ENCODE measurements around the gene COQ10B. TPM values are rescaled to one million over a fixed set of nuclear protein-coding genes. Genes with fewer than 3 reads are reported as not detected.

COQ10B gene
- total RNA-seq, 2 donors from 2014 or later: 15.5 to 38.5 TPM

DNA sequence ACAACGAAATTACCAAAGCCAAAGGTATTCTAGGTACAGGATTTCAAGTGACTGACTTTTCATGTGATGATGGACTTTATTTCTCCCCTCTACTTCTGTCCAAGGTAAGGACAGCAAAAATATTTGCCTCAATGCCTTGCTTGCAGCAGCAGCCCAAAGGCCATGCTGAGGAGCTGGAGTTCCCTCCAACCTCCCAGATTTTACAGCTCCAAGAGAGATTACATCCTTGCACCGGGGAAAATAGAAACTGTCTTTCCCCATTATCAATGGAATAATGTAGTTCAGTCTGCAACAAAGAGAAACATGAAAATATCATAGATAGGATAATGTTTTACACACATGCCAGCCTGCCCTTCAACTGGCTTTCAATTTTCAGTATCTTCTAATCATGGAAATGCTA lies 32.8 kb downstream of the COQ10B start:
- Histone ChIP-seq H3K36me3 (peaks cover 9% of the 10 kb centered on the region), H3K9me3 (no peaks in the 10 kb centered on the region), H3K27me3 (no peaks in the 10 kb centered on the region), H3K4me1 (no peaks in the 10 kb centered on the region), H3K9ac (ENCODE audit: low read depth in 2 of 2, low read length in 2 of 2) (no peak overlapping the region), H3K4me3 (no peak overlapping the region), H3K27ac (no peak overlapping the region)
- TF ChIP-seq, protein P1, sequence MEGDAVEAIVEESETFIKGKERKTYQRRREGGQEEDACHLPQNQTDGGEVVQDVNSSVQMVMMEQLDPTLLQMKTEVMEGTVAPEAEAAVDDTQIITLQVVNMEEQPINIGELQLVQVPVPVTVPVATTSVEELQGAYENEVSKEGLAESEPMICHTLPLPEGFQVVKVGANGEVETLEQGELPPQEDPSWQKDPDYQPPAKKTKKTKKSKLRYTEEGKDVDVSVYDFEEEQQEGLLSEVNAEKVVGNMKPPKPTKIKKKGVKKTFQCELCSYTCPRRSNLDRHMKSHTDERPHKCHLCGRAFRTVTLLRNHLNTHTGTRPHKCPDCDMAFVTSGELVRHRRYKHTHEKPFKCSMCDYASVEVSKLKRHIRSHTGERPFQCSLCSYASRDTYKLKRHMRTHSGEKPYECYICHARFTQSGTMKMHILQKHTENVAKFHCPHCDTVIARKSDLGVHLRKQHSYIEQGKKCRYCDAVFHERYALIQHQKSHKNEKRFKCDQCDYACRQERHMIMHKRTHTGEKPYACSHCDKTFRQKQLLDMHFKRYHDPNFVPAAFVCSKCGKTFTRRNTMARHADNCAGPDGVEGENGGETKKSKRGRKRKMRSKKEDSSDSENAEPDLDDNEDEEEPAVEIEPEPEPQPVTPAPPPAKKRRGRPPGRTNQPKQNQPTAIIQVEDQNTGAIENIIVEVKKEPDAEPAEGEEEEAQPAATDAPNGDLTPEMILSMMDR (IDR thresholded peaks at IDR 0.05): no peak
- no peak for DNase-seq
- intact Hi-C loops (cut with DNase I): loop anchor here (5.0 kb wide), 1 partner anchor 74 kb away; no protein-coding TSS in a partner anchor

DNA sequence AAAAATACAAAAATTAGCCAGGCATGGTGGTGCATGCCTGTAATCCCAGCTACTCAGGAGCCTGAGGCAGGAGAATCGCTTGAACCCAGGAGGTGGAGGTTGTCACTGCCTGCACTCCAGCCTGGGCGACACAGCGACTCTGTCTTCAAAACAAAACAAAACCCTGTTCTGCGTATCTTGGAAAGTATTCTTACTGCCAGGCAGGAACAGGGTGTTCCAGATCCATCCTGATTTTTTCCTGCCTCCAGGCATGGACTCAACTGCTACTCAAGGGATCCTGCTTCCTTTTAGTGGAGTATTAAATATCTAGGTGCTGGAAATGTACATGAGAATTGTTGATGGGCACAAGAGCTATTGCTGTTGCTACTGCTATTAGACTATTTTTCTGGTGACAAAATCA lies 34.0 kb downstream of the COQ10B start:
- Histone ChIP-seq H3K36me3 (peaks cover 20% of the 10 kb centered on the region), H3K9me3 (no peaks in the 10 kb centered on the region), H3K4me1 (no peaks in the 10 kb centered on the region), H3K27ac (no peak overlapping the region), H3K27me3 (no peaks in the 10 kb centered on the region), H3K4me3 (no peak overlapping the region), H3K9ac (ENCODE audit: low read depth in 2 of 2, low read length in 2 of 2) (no peak overlapping the region)
- DNase-seq: no peak
- TF ChIP-seq, protein P1 (IDR thresholded peaks at IDR 0.05): no peak
- intact Hi-C loops (cut with DNase I): loop anchor here (5.0 kb wide), 1 partner anchor 75 kb away; no protein-coding TSS in a partner anchor

DNA sequence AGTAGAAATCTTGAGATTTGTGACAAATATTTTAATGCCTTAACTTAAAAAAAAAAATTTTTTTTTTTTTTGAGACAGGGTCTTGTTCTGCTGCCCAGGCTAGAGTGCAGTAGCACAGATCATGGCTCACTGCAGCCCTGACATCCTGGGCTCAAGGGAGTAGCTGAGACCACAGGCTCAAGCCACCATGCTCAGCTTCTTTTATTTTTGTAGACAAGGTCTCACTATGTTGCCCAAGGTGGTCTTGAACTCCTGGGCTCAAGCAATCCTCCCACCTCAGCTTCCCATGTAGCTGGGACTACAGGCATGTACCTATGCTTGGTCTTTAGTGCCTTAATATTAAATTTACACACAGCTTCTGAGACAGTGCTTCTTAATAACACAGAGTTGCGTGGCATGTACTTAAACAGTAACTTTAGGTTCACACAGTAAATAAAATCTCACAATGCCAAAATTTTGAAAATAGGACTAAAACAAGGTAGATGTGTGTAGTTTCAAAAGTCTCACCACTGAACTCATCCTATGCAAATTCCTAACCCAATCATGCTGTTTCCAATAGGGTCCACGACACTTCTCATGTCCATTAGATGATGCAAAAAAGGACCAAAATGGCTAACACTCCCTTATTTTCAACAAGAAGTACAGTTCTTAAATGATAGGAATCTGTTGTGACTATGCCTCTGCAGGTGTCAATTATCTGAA lies 42.2 kb downstream of the COQ10B start:
- peaks cover 6% of the 10 kb centered on the region for H3K4me1 ChIP-seq
- no peak overlapping the region for H3K4me3 ChIP-seq
- no peak overlapping the region for H3K27ac ChIP-seq
- no peak overlapping the region for H3K9ac ChIP-seq (ENCODE audit: low read depth in 2 of 2, low read length in 2 of 2)
- TF ChIP-seq, protein P1 (IDR thresholded peaks at IDR 0.05): no peak
- intact Hi-C loops (cut with DNase I): no loop called here
- no peak for DNase-seq
- peaks cover 17% of the 10 kb centered on the region for H3K36me3 ChIP-seq
- no peaks in the 10 kb centered on the region for H3K9me3 ChIP-seq
- no peaks in the 10 kb centered on the region for H3K27me3 ChIP-seq

- no peak overlapping the region for H3K27ac ChIP-seq
These were observed 43.3 kb downstream of the COQ10B start for GRCh38 chr2:197496695-197497094.

DNA sequence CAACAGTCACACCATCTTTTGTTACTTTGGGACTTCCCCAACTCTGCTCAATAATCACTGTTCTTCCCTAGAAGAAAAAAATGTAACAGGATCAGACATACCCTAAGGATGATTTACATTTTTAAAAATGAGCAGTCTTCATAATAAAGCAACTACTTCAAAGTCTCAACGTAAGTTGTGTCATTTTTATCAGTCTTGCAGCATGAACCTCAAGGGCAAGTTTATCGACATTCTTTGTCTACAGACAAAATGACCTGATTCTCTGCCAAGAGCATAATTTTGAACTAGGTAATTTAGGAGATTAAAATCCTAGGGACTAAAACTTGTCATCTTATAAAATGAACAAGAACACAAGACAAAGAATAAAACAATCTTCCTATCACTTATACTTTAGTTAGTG lies 44.0 kb downstream of the COQ10B start:
- H3K27me3 ChIP-seq: no peaks in the 10 kb centered on the region
- H3K4me1 ChIP-seq: peaks cover 10% of the 10 kb centered on the region
- TF ChIP-seq, protein P1 (IDR thresholded peaks at IDR 0.05): no peak
- no peaks in the 10 kb centered on the region for H3K9me3 ChIP-seq
- no peak overlapping the region for H3K9ac ChIP-seq (ENCODE audit: low read depth in 2 of 2, low read length in 2 of 2)
- H3K4me3 ChIP-seq: no peak overlapping the region
- no peak overlapping the region for H3K27ac ChIP-seq
- intact Hi-C loops (cut with DNase I): no loop called here
- peaks cover 3% of the 10 kb centered on the region for H3K36me3 ChIP-seq
- no peak for DNase-seq

More at GRCh38 chr2:197496695-197497094, 43.3 kb downstream of the COQ10B start:
- no peak overlapping the region for H3K9ac ChIP-seq (ENCODE audit: low read depth in 2 of 2, low read length in 2 of 2)
- TF ChIP-seq, protein P1 (IDR thresholded peaks at IDR 0.05): no peak
- H3K4me1 ChIP-seq: peaks cover 6% of the 10 kb centered on the region
- intact Hi-C loops (cut with DNase I): no loop called here
- no peak overlapping the region for H3K4me3 ChIP-seq
- H3K27me3 ChIP-seq: no peaks in the 10 kb centered on the region
- no peak for DNase-seq
- H3K9me3 ChIP-seq: no peaks in the 10 kb centered on the region
- peaks cover 9% of the 10 kb centered on the region for H3K36me3 ChIP-seq

Measured in colonic mucosa (tissue), 4 donors.